NCI-H345 treated with DMSO at 0.1 percent for 48 hours (cell line): ENCODE measurements around the gene OBP2A.
"Not testable (repeated sequence)": the region's sequence is repeated elsewhere in the genome, so short reads cannot be mapped to it uniquely, and the experiment has no call there.

Experiments
- DNase-seq: peaks from one replicate; lab custom pipeline; 2025; ENCODE audit not compliant: unreplicated experiment; lab: John Stamatoyannopoulos, UW

Gene OBP2A

DNA sequence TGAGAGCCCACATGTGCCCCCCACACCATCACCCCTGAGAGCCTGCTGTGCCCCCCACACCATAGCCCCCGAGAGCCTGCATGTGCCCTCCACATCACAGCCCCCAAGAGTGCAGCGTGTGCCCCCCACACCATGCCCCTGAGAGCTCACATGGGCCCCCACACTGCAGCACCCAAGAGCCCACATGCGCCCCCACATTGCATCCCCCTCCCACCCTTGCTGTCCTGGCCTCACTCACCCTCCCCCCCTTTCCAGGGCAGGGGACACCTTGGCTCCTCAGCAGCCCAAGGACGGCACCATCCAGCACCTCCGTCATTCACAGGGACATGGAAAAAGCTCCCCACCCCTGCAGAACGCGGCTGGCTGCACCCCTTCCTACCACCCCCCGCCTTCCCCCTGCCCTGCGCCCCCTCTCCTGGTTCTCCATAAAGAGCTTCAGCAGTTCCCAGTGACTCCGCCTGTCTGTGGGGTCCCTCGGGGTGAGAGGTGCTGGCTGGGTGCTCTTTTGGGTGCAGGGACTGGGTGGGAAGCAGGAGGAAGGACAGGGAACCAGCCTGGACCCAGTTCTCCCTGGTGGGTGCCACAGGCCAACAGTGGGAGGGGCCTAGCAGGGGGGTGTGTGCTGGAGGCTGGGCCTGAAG, 19.7 kb upstream of the OBP2A start:
- no peak for DNase-seq

DNA sequence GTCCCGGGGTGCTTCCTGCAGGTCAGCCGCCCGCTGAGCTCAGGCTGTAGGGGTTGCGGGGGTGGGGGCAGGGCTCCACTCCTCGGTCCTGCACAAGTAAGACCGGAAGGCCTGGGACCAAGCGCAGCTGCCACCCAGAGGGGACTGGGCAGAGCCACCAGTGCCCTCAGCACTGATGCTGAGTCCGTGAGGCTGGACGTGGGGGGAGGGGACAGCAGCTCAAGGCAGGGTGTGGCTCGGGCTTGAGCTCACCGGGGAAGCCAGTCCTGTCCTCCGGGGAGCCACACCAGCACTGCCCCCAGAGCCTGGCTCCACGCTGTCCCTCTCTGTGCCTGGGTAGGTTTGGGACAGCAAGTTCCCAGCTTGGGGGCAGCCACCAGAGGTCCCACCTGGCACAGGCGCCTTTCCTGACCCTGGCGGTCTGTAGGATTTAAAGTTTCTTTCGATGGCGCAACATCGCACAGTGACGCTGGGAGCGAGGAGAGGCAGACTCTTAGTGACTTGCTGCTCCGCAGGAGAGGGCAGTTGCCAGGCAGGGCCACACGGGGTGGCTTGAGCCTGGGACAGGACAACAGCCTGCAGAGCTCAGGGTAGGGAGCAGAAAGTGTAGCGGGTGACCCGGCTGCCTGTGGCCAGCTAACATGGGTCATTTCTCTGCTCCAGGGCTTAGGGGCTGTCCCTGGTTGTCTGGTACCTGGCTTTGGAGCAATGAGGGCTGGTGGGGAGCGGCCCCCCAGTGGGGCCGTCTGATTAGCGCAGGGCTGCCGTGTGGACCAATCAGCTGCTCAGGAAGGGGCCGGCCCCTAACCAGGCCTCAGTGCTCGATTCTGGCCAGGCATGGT, 19.0 kb upstream of the OBP2A start:
- no peak for DNase-seq

DNA sequence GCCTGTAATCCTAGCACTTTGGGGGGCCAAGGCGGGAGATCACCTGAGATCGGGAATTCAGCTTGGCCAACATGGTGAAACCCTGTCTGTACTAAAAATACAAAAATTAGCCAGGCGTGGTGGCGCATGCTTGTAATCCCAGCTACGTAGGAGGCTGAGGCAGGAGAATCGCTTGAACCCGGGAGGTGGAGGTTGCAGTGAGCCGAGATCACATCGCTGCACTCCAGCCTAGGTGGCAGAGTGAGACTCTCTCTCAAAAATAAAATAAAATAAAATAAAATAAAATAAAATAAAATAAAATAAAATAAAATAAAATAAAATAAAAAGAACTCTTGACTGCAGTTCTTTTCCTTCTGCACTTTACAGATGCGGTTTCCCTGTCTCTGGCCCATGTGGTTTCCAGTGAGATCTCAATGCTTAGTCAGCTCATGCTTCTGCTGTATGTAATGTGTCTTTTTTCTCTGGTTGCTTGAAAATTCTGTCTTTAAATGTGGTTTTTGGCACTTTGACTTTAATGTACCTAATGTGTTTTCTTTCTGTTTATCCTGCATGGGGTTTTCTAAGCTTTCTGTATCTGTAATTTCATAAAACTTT, 17.0 kb upstream of the OBP2A start:
- not testable (repeated sequence) for DNase-seq

DNA sequence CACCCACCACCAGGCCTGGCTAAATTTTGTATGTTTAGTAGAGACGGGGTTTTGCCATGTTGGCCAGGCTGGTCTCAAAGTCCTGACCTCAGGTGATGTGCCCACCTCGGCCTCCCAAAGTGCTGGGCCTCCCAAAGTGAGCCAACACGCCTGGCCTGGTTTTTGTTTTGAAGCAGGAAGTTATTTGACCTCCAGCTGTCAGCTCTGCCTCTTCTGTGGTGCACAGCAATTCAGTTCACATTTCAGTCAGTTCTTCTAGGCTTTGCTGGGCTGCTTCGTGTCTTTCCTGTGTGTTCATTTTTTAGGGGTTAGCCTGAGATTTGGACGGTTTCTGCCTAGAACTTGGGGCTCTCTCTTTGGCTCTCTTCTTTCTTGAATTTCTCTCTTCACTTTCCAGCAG, 15.8 kb upstream of the OBP2A start:
- DNase-seq, result no peak

DNA sequence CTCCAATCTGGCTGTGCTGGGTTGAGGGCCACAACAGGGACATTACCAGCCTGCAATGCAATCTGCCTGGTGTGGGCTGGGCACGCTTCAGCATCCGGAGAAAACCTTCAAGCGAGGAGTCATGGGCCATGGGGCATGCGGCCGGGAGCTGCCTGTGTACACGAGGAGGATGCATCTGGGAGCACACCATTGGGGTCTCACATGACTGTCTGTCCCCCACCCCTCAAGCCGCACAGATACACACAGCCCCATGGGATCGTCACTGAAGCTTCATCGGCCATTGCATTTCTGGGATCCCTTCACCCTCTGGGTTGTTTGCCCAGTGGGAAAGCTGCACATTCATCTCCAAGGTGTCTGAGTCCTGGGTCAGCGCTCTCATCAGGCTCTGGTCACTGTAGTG, 14.8 kb upstream of the OBP2A start:
- no peak for DNase-seq

DNA sequence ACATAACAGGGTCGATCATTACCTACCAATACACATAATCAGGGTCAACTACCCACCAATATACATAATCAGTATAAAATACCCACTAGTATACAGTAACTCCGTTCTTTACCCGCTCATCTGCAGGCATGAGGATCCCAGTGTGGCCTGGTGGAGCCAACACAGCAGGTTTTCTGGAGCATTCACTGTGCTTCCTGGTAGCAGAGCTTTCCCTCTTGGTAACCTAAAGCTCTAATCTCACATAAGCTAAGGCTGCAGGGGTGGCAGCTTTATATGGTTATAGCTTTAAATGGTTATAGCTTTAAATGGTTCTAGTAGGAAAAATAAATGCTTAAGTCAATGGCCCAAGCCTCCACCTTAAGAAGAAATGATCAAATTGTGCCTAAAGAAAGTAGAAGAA, 12.8 kb upstream of the OBP2A start:
- no peak for DNase-seq

DNA sequence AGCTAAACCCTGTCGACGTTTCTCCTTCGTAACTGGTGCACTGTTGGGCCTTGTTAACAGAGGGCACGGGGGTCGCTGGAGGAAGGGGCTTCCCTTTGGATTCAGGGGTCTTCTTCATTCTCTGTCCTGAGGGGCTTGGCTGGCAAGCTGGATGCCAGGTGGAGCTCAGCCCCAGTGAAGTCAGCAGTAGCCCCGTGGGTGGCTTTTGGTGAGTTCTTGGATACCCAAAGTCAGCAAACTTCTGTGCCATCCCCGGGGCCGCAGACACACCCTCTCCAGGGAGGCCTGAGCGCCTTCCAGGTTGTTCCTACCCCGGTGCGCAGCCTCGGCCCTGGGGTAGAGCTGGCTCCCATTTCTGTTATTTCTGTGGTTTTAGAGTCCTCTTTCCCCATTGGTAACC, 12.3 kb upstream of the OBP2A start:
- DNase-seq, result no peak

DNA sequence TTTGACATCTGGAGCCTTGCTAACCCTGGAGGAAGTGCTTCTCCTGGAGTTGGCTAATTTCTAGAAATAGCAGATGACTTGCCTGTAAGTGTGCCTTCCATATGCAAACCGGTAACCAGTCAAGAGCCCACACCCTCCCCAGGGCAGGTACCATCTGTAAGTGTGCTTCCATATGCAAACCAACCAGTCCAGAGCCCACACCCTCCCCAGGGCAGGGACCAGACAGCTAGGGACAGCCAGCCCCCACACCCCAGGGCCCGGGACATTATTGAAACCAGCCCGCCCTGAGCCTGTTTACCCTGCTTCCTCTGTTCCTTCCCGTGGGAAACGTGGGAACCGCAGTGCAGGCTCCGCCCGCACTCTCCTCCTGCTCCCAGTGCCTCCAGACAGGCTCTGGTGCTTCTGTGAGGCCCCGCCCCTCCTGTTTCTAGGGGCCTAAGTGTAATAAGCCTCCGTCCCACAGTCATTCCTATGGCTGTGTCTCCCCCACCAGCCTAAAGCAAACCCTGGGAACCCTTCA, 11.7 kb upstream of the OBP2A start:
- DNase-seq, result not testable (repeated sequence)

DNA sequence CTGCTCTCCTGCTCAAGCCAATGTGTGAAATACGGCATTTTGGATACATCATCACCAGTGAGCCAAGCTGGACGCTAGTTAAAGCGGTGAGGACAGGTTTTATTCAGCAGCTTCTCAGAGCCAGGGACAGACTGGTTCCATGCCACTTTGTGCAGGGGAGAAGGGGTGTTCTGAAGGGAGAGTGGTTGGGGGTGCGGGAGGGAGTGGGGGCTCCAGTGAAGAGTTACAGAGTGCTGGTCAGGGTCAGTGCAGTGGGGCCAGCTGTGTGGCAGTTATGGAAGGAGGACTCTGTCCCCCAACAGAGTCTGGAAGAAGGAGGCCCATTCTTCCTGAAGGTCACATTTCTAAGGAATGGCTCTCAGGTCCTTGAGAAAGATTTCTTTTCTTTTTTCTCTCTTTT, 11.1 kb upstream of the OBP2A start:
- DNase-seq, result not testable (repeated sequence)

DNA sequence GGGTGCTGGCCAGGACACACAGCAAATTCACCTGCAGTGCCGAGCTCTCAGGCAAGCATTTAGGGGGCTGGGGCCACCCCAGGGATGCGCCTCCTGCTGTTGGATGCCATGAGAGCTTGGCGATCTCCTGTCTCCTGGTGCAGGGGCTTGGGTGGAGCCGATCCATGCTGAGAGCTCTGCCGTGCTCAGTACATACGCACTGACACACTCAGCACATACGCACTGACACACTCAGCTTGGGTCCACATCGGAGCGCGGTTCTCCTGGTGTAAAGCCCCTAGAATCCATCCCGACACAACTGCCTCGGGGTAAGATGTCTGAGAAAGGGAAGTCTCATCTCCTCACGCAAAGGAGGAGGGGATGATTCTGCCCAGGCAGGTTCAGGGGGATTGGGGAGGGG, 10.3 kb upstream of the OBP2A start:
- not testable (repeated sequence) for DNase-seq

DNA sequence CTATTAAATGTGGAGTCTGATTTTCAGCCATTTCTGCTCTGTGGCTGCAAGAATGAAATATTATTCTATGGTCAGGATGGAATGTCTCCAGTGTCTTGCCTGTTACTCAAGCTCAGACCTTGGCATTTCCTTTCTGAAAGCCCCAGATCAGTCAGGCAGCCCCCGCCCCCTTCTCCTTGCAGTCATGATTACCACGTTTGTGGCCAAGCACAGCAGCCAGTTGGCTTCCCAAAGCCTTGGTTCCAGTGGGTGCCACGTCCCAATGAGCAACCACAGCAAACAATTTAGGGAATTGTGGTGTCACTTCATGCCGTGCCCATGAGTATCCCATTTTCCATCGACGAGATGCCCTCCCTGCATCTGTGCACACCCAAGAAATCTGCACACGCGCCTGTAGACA, 9.7 kb upstream of the OBP2A start:
- no peak for DNase-seq

DNA sequence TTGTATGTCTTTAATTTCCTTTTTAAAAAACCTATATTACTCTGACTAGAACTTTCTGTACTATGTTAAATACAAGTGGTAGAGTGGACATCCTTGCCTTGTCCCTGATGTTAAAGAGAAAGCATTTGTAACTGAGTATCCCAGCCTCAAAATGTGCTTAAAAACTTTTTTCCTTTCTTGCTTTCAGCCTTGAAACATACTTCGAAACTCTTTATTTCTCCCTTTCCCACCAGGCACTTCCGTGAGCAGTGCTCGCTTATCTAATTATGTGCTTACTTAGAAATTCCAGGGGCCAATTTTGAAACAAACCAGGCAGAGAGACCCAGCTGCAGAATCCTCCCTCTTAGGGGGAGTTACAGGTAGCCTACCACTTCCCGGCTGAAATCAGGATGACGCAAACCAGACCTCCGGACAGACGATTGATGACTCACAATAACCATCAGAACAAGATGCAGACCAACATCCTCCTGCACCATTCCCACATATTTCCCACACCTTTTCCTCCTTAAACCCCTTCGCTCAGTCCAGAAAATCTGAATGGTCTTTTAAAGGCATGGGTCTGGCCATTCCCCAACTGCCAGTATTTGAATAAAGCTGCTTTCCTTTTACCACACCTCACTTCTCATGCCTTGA, 2.5 kb upstream of the OBP2A start:
- DNase-seq, result not testable (repeated sequence)

DNA sequence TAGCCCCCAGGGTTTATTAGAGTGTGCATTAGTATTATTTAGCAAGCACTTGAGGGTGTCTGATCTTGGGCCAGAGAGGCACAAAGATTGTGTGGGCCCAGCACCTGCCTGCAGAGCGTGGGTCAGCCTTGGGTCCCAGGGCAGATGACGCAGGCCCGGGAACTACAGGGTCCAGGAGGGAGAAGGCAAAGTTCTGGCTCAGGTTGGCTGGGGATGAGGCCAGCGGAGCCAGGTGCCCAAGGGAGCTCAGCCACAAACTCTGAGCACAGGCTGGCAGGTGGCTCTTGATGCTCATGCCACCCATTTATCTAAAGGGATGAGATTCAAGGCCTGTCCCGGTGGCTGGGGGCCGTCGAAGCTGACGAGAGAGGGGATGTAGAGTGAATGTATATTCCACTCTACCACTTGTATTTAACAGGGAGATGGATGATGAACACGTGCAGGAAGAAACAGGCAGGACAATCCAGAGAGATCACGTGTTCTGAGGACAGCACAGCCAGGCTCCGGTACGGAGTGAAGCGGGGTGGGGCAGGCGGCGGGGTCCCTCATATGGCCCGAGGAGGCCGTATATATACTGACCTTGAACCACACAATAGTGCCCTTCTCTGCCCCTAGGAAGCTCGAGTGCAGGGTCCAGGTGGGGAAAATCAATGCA, 818 bp upstream of the OBP2A start:
- no peak for DNase-seq

DNA sequence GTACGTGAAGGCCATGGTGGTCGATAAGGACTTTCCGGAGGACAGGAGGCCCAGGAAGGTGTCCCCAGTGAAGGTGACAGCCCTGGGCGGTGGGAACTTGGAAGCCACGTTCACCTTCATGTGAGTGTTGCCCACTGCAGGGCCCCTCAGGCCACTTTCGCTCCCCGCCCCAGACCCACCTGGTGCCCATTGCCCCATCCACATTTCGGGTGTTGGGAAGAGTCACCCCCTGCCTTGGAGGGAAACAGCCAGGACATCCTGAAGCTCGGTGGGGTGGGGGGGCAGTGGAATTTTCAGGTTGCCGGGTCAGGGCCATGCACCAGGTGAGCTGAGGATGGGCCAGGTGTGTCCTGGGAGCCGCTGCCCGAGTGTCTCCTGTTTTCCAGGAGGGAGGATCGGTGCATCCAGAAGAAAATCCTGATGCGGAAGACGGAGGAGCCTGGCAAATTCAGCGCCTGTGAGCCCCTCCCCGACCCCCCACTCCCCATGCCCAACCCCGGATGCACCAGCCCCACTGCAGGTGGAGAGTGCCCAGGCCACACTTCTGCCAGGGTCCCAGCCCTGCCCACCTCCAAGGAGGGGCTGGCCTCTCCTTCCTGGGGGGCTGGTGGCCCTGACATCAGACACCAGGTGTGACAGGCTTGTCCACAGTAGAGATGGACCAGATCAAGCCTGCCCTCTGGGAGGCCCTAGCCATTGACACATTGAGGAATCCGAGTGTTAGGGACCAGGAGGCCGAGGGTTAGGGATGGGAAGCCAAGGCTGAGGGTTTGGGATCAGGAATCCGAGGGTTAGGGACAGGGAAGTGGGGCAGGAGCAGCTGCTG, 1.1 kb downstream of the OBP2A start:
- not testable (repeated sequence) for DNase-seq

DNA sequence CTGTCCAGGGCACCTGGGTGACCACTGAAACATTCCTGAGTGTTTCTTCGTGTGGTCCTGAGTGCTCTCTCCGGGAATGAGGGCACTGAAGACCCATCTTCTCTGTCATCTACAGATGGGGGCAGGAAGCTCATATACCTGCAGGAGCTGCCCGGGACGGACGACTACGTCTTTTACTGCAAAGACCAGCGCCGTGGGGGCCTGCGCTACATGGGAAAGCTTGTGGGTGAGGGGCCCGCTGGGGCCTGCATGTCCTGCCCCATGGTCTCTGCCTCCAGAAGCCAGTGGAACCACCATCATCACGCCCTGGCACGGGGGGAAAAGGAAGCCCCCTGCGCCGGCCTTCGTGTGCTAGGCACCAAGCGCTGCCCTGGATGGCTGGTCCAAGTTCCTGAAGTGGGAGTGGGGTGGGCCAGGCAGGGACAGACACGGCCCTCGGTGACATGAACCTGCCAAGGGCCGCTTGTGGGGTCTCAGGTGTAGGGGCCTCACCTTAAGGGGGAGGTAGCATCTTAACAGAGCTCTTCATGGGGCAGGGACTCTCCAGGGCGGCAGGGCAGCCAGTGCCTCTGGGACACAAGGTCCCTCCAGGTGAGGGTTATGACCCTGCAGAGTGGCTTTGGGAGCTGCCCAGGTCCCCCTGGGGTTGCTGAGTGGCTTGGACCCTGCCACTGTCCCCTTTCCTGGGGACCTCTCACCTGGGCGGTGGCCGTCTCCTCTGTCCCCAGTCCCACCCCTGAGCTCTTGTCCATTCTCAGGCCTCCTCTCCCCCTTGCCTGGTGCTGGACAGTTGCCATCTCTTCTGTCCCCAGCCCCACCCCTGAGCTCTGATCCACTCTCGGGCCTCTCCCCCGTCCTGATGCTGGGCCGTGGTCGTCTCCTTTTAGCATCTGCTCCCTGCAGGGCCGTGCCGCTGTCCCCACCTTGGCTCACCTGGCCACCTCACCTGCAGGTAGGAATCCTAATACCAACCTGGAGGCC, 2.1 kb downstream of the OBP2A start:
- DNase-seq, result no peak

DNA sequence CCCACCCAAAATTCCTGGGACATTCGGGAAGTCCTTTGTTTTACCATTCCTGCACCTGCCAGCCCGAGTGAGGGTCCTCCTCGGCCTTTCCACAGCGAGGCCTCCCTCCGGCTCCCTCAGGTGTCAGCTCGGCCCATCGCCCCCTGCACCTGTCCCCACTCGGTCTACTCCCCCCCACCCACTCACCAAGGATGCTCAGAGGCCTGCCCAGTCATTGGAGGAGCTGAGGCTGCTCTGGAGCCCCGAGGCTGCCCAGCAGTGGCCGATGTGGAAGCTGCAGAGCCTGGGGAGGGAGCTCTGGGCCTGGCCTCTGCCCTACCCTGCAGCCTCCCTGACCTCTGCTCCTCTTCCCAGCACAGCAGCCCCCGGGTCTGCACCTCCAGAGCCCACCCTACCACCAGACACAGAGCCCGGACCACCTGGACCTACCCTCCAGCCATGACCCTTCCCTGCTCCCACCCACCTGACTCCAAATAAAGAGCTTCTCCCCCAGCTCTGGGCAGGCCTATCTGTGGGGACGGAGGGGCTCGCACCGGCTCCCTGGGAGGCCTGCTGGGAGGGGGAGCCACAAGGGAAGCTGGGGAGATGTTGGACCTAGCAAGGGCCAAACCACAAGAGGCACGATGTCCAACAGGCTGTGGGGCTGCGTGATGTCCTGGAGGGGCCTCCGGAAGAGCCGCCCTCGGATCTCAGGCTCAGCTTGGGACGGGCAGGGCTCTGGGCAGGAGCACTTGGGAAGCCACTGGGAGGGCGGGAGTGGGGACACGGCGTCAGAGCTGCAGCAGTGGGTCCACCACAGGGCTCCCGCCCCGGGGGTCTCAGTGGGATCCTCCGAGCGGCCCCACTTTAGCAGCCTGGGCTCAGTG, 3.8 kb downstream of the OBP2A start:
- DNase-seq, result not testable (repeated sequence)

DNA sequence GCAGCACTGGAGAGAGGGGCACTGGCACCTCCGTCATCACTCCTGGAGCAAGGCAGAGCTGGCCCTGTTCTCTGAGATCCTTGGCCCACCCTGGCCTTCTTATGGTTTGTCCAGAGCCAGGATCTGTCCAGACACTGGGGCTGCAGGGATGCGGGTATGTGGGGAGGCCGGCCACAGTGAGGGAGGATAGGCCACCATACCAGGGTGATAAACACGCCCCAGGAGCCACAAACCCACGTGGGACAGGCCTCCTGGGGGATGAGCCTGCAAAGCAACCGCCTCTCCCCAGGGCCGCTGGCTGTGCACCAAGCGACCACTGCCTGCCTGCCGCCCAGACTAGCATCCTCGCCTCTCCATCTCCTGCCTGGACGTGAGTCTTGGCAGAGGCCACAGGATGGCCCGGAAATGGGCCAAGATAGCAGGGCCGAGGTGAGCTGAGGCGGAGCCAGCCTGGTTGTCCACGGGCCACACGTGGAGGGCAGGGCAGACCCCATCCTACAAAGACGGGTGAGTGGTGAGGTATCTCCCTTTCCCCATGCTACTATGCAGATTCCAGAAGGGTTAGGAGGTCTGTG, 4.5 kb downstream of the OBP2A start:
- DNase-seq, result no peak

DNA sequence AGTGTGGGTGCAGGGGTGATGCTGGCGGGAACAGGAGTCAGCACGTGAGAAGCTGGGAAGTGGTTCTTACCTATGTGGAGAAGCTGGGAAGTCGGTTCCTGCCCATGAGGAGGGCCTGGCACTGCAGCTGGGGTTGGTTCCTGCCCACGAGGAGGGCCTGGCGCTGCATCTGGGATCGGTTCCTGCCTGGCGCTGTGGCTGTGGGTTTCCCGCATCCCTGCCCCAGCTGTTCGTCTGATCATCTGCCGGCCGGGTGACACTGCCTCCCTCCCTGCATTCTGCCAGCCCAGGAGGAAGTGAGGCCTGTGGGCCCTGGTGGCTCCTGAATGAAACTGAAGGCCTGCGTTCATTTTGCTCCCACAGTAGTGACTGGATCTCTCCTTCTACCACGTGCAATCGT, 5.1 kb downstream of the OBP2A start:
- DNase-seq, result no peak
